K562 (cell line): Measurements from ENCODE around the gene SERF2. TPM values are rescaled to one million over a fixed set of nuclear protein-coding genes. Genes with fewer than 3 reads are reported as not detected.
"Not testable (repeated sequence)": the region's sequence is repeated elsewhere in the genome, so short reads cannot be mapped to it uniquely, and the experiment has no call there.

Source experiments
- ATAC-seq: fragments of 200-7000 bp; cut with Tn5 transposase; 3 replicates; pipeline ENCODE4 v1.9.1; 2020; ENCODE audit warnings: moderate library complexity
- BruUV-seq: library from RNA; stranded (reverse); fragments of 400-500 nt; replicated peaks from 2 replicates; lab custom pipeline; 2021; lab: Mats Ljungman, UMichigan
- CTCF ChIA-PET: fragments of 300-600 bp; formaldehyde crosslinking; extraction: SDS; loops from one replicate; lab custom pipeline; 2021; ENCODE audit warnings: low intra/inter-chr PET ratio; lab: Yijun Ruan, JAX
- POLR2A ChIA-PET: fragments of 300-600, 350-650 bp; sonication (Branson Sonifier 250); formaldehyde crosslinking; extraction: SDS; loops from one replicate; lab custom pipeline; 2021; ENCODE audit warnings: antibody characterized with exemption, inconsistent platforms; lab: Yijun Ruan, JAX
- DNase-seq, 4 experiments: peaks; one replicate each; pipeline versions ENCODE4 v3.0.0 to v3.0.0-alpha.2; 2011 to 2018; ENCODE audit warnings: low spot score in 3 of 4, mixed read lengths in 3 of 4; ENCODE audit errors: extremely low read depth in 1 of 4
- FAIRE-seq: peaks from 2 replicates; lab custom pipeline; 2011; peaks lifted over from hg19 to GRCh38; lab: Jason Lieb, UNC
- H2AFZ ChIP-seq: 2 replicates; pipeline ENCODE4 v1.6.0; 2011; ENCODE audit warnings: low read depth, low read length, control low read depth, inconsistent platforms
- H3K27ac ChIP-seq: fragments of 200-600 bp; 3 replicates; pipeline ENCODE4 v1.8.0; 2011; ENCODE audit warnings: low read depth, mild to moderate bottlenecking, control low read depth, inconsistent platforms, low read length, moderate library complexity, mixed read lengths; ENCODE audit errors: extremely low read depth
- H3K27me3 ChIP-seq, 2 experiments: fragments of 300-600 bp in 1 of 2; 2 replicates in 1 of 2; 3 replicates in 1 of 2; pipeline versions ENCODE4 v1.6.0 to v1.8.0; 2011; ENCODE audit warnings: inconsistent platforms in 2 of 2, low read length in 2 of 2, mild to moderate bottlenecking in 1 of 2, mixed read lengths in 1 of 2, moderate library complexity in 1 of 2; ENCODE audit not compliant: control insufficient read depth in 2 of 2, insufficient read depth in 2 of 2
- H3K36me3 ChIP-seq: fragments of 300-600 bp; 3 replicates; pipeline ENCODE4 v1.8.0; 2011; ENCODE audit warnings: mild to moderate bottlenecking, low read length, inconsistent platforms; ENCODE audit not compliant: control insufficient read depth, insufficient read depth
- H3K4me1 ChIP-seq, 2 experiments: fragments of 200-600 bp in 1 of 2; replicated peaks in 1 of 2; 2 replicates in 1 of 2; 3 replicates in 1 of 2; pipeline versions ENCODE4 v1.5.1 to v1.8.0; 2011; ENCODE audit warnings: inconsistent platforms in 2 of 2, low read length in 2 of 2, mild to moderate bottlenecking in 1 of 2, mixed read lengths in 1 of 2, moderate library complexity in 1 of 2; ENCODE audit not compliant: control insufficient read depth in 2 of 2, insufficient read depth in 2 of 2
- H3K4me2 ChIP-seq: 2 replicates; pipeline ENCODE4 v1.6.1; 2011; ENCODE audit warnings: low read length, control low read depth, inconsistent platforms, mixed read lengths; ENCODE audit not compliant: insufficient read depth
- H3K4me3 ChIP-seq: fragments of 200-600 bp; sonication (generic), shearing (Covaris generic); 2 replicates; pipeline ENCODE4 v1.5.1; 2016; ENCODE audit warnings: control low read depth, inconsistent platforms
- H3K79me2 ChIP-seq: fragments of 200-600 bp; 3 replicates; pipeline ENCODE4 v1.8.0; 2011; ENCODE audit warnings: low read length, inconsistent platforms; ENCODE audit not compliant: control insufficient read depth, insufficient read depth
- H3K9ac ChIP-seq, 2 experiments: 2 replicates each; pipeline versions ENCODE4 v1.6.0 to v1.6.1; 2011; ENCODE audit warnings: low read depth in 2 of 2, low read length in 2 of 2, control low read depth in 1 of 2, inconsistent platforms in 1 of 2, mild to moderate bottlenecking in 1 of 2, mixed read lengths in 1 of 2; ENCODE audit not compliant: insufficient read depth in 1 of 2
- H3K9me1 ChIP-seq: one replicate; pipeline ENCODE4 v1.6.0; 2011; ENCODE audit warnings: inconsistent platforms, mild to moderate bottlenecking, low read length, moderate library complexity; ENCODE audit not compliant: control insufficient read depth, insufficient read depth
- H3K9me3 ChIP-seq: replicated peaks from 2 replicates; pipeline ENCODE4 v1.5.1; 2011; ENCODE audit warnings: low read depth, low read length, inconsistent platforms; ENCODE audit not compliant: control insufficient read depth, insufficient read depth
- H4K20me1 ChIP-seq: replicated peaks from 2 replicates; pipeline ENCODE4 v1.6.1; 2011; ENCODE audit warnings: low read length, inconsistent platforms, mixed read lengths; ENCODE audit not compliant: control insufficient read depth, insufficient read depth
- BCL6 ChIP-seq: fragments of 250-450 bp; sonication (Bioruptor Pico); IDR thresholded peaks from 2 replicates; pipeline ENCODE4 v1.4.0; 2020
- CHD4 ChIP-seq: fragments of 200-600 bp; sonication (generic); IDR thresholded peaks from 3 replicates; pipeline ENCODE4 v1.6.1; 2012; ENCODE audit warnings: low read depth, mild to moderate bottlenecking, mixed read lengths, low read length, inconsistent platforms; ENCODE audit not compliant: insufficient read depth, insufficient replicate concordance, poor library complexity, severe bottlenecking
- ESRRA ChIP-seq: fragments of 450-650 bp; IDR thresholded peaks from 2 replicates; pipeline ENCODE4 v1.6.1; 2014; ENCODE audit warnings: low read depth, mild to moderate bottlenecking, moderate library complexity, borderline replicate concordance
- FOS ChIP-seq: IDR thresholded peaks from 3 replicates; pipeline ENCODE4 v1.6.1; 2011; ENCODE audit not compliant: insufficient read length; ENCODE audit errors: extremely low read depth
- KAT7 ChIP-seq: sonication (generic); formaldehyde crosslinking; IDR thresholded peaks from 2 replicates; pipeline ENCODE4 v1.8.0; 2022; ENCODE audit warnings: missing genetic modification reagents, mild to moderate bottlenecking, borderline replicate concordance
- MIER1 ChIP-seq: fragments of 450-650 bp; IDR thresholded peaks from 2 replicates; pipeline ENCODE4 v1.6.1; 2016; ENCODE audit warnings: antibody characterized with exemption, mild to moderate bottlenecking, low read depth
- NR2C2 ChIP-seq, 2 experiments: fragments of 200-800 bp in 1 of 2; sonication (Bioruptor generic) in 1 of 2; sonication (generic) in 1 of 2; formaldehyde crosslinking in 1 of 2; IDR thresholded peaks; 2 replicates each; pipeline versions ENCODE4 v1.6.1 to v1.8.0; 2016 to 2022; ENCODE audit warnings: mild to moderate bottlenecking in 1 of 2, missing compliant biosample characterization in 1 of 2, missing genetic modification characterization in 1 of 2, missing genetic modification reagents in 1 of 2
- PHF8 ChIP-seq: fragments of 200-600 bp; sonication (generic); IDR thresholded peaks from 2 replicates; pipeline ENCODE4 v1.6.1; 2012; ENCODE audit warnings: mixed run types, mild to moderate bottlenecking, inconsistent platforms, low read length, moderate library complexity, borderline replicate concordance
- POLR2A ChIP-seq: fragments of 450-650 bp; conservative IDR thresholded peaks from 2 replicates; pipeline ENCODE4 v1.6.1; 2016
- SMARCE1 ChIP-seq: fragments of 450-650 bp; IDR thresholded peaks from 2 replicates; pipeline ENCODE4 v1.7.1; 2016; ENCODE audit warnings: mild to moderate bottlenecking
- TEAD4 ChIP-seq, 2 experiments: sonication (generic) in 1 of 2; formaldehyde crosslinking in 1 of 2; IDR thresholded peaks; 2 replicates each; pipeline versions ENCODE4 v1.6.1 to v1.8.0; 2012 to 2022; ENCODE audit warnings: borderline replicate concordance in 1 of 2, inconsistent platforms in 1 of 2, low read length in 1 of 2, mild to moderate bottlenecking in 1 of 2, missing genetic modification reagents in 1 of 2
- TFE3 ChIP-seq: fragments of 450-650 bp; formaldehyde crosslinking; IDR thresholded peaks from 2 replicates; pipeline ENCODE4 v1.4.0; 2020; ENCODE audit warnings: mild to moderate bottlenecking, mixed read lengths
- TRIM24 ChIP-seq, 2 experiments: fragments of 450-650 bp; IDR thresholded peaks; 2 replicates each; pipeline ENCODE4 v1.6.1; 2016
- USF2 ChIP-seq: sonication (generic); formaldehyde crosslinking; IDR thresholded peaks from 2 replicates; pipeline ENCODE4 v1.5.0; 2020; ENCODE audit warnings: missing genetic modification reagents
- ZNF224 ChIP-seq: sonication (generic); formaldehyde crosslinking; IDR thresholded peaks from 2 replicates; pipeline ENCODE4 v1.8.0; 2022; ENCODE audit warnings: mild to moderate bottlenecking, missing genetic modification reagents
- ZNF431 ChIP-seq: sonication (generic); formaldehyde crosslinking; IDR thresholded peaks from 2 replicates; pipeline ENCODE4 v1.8.0; 2022; ENCODE audit warnings: mild to moderate bottlenecking, missing genetic modification reagents
- WGBS: fragments of 100-300 bp; shearing (Covaris generic); methylation state at CpG from one replicate; pipeline ENCODE4 v1.1.6; 2016; ENCODE audit warnings: low coverage, mixed read lengths; ENCODE audit not compliant: insufficient coverage; ENCODE audit errors: missing lambda C conversion rate; 5-methylcytosine and 5-hydroxymethylcytosine counted together
- in situ Hi-C: fragments of 300-500 bp; cut with MboI; formaldehyde crosslinking; loops from 4 replicates; pipeline ENCODE4 v1.15.0; 2018; ENCODE audit warnings: inconsistent platforms, mixed read lengths
- intact Hi-C: fragments of 100-400 bp; cut with micrococcal nuclease; formaldehyde crosslinking; loops from 2 replicates; pipeline ENCODE4 v1.14.2; 2022
- polyA plus RNA-seq, 8 experiments: library from polyadenylated mRNA; depleted of rRNA in 4 of 8; stranded (reverse) in 5 of 8; unstranded in 3 of 8; fragments of >200 nt; fragmentation: Nextera tagmentation in 2 of 8; fragmentation: Illumina TruSeq in 1 of 8; extraction: Ambion mirVana in 2 of 8; extraction: Trizol in 1 of 8; gene quantifications; 2 replicates each; pipeline versions ENCODE4 v1.2.1 to v1.2.3, GENCODE V29; 2011 to 2014; ENCODE audit warnings: inconsistent platforms in 1 of 8, missing spikeins in 1 of 8
- total RNA-seq, 7 experiments: library from RNA; depleted of rRNA in 6 of 7; stranded (reverse); fragments of >200 nt in 6 of 7; fragmentation: Illumina TruSeq in 2 of 7; extraction: Trizol in 2 of 7; gene quantifications; 2 replicates each; pipeline versions ENCODE4 v1.2.1 to v1.2.3, GENCODE V29; 2011 to 2021; ENCODE audit warnings: low replicate concordance in 1 of 7

Gene SERF2
- total and polyA plus RNA-seq, 9 of the 15 experiments (the other 6 are each of a cell fraction or from before 2014, with no cell fraction given): 497 to 3,360 (median 867) TPM

GRCh38 chr15:43746903-43747309 lies 45.2 kb upstream of the SERF2 start (continued):
- TF ChIP-seq TEAD4 (IDR thresholded peaks at IDR 0.05; ENCODE audit: low read length) (peak; percentile 20; the same call in 1 of the 2 replicates), SMARCE1 (peak; percentile 26; the same call in 1 of the 2 replicates), USF2 (CRISPR knock-in tag) (peak; percentile 18; the same call in 1 of the 2 replicates), ESRRA (0 out of 2 replicates have a peak, but pooled peaks have one; percentile 27)
- not testable (repeated sequence) for TF ChIP-seq TEAD4 (CRISPR knock-in tag; IDR thresholded peaks at IDR 0.05; ENCODE audit: borderline replicate concordance)

- ATAC-seq: no peak
- Histone ChIP-seq H3K4me2 (peak overlapping the region; percentile 89), H3K79me2 (peaks cover 73% of the 10 kb centered on the region), H3K27ac (no peak overlapping the region), H3K9ac (peak overlapping the region; percentile 41 to 90; a peak in 2 of 4 replicates), H3K36me3 (peaks cover 48% of the 10 kb centered on the region), H3K9me1 (no peaks in the 10 kb centered on the region), H2AFZ (no peak overlapping the region), H4K20me1 (peaks cover 20% of the 10 kb centered on the region; the same call in 1 of the 2 replicates), H3K4me3 (peak overlapping the region; percentile 83), H3K4me1 (peaks cover 8% of the 10 kb centered on the region in 2 experiments; a peak in 4 of 5 replicates), H3K9me3 (no peaks in the 10 kb centered on the region), H3K27me3 (no peaks in the 10 kb centered on the region)
- peak in 1 of 4 experiments; percentile 14 for DNase-seq
- FAIRE-seq: no peak
- 11% methylated on average over 2 of the region's 3 CpGs for WGBS
- BruUV-seq: no TSS peak
- intact Hi-C loops: no loop called here
- ChIA-PET CTCF (no interaction called here), POLR2A (interaction anchor here (0.7 to 2.2 kb wide), 3 partner anchors 8 to 76 kb away, joined by 3 to 9 read pairs (median 4); partner anchors contain the start of gene MFAP1)
- in situ Hi-C loops: no loop called here
- TF ChIP-seq BCL6: no peak
- no peak for TF ChIP-seq MIER1
- no peak for TF ChIP-seq KAT7 (CRISPR knock-in tag)
- no peak for TF ChIP-seq NR2C2 (CRISPR knock-in tag; IDR thresholded peaks at IDR 0.05)
- no peak for TF ChIP-seq NR2C2 (tag; IDR thresholded peaks at IDR 0.05)
- no peak for TF ChIP-seq PHF8
- TF ChIP-seq POLR2A: 0 out of 2 replicates have a peak, but pooled peaks have one; percentile 12
- no peak for TF ChIP-seq TFE3 (CRISPR knock-in tag)
- TF ChIP-seq ZNF224: no peak
- TF ChIP-seq CHD4: no peak
- TF ChIP-seq TRIM24 (IDR thresholded peaks at IDR 0.05): no peak
- no peak for TF ChIP-seq FOS
- TF ChIP-seq ZNF431 (CRISPR knock-in tag): no peak
Observed at GRCh38 chr15:43748376-43748775, 43.7 kb upstream of the SERF2 start.
